NCI-H2171 treated with DMSO at 0.1 percent for 48 hours (cell line): ENCODE results near the gene PUM2.
"Not testable (repeated sequence)": the region's sequence is repeated elsewhere in the genome, so short reads cannot be mapped to it uniquely, and the experiment has no call there.

Experiments used
- DNase-seq: peaks from one replicate; lab custom pipeline; 2025; lab: John Stamatoyannopoulos, UW

PUM2 gene

GRCh38 chr2:20234597-20234996 lies 116.0 kb downstream of the PUM2 start:
- DNase-seq = not testable (repeated sequence)

DNA sequence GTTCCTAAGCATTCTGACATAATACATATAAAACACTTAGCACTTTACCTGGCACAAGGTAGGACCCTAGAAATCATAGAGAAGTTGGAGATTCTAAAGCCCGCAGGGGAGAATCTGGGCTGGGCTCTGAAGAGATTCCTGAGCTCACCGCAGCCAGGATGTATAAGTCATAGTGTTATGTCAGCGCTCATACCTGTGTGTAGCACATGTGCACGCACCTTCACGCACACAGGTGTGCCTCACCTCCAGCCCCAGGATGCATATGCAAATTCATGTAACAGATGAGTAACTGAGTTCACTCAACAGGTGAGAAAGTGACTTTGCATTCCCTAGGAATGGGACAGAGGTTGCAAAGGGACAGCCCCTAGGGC lies 117.8 kb downstream of the PUM2 start:
- no peak for DNase-seq

GRCh38 chr2:20231598-20232026 lies 119.0 kb downstream of the PUM2 start:
- DNase-seq = no peak

GRCh38 chr2:20231159-20231558 lies 119.5 kb downstream of the PUM2 start:
- no peak for DNase-seq

GRCh38 chr2:20230114-20230425 lies 120.6 kb downstream of the PUM2 start:
- DNase-seq = no peak

- DNase-seq = no peak
Observed at GRCh38 chr2:20229322-20230113, 121.1 kb downstream of the PUM2 start.

GRCh38 chr2:20227894-20228505 lies 122.6 kb downstream of the PUM2 start:
- DNase-seq = no peak

GRCh38 chr2:20226152-20226545 lies 124.5 kb downstream of the PUM2 start:
- no peak for DNase-seq

- DNase-seq = peak; percentile 89
Observed at GRCh38 chr2:20225294-20226151, 125.1 kb downstream of the PUM2 start.

DNA sequence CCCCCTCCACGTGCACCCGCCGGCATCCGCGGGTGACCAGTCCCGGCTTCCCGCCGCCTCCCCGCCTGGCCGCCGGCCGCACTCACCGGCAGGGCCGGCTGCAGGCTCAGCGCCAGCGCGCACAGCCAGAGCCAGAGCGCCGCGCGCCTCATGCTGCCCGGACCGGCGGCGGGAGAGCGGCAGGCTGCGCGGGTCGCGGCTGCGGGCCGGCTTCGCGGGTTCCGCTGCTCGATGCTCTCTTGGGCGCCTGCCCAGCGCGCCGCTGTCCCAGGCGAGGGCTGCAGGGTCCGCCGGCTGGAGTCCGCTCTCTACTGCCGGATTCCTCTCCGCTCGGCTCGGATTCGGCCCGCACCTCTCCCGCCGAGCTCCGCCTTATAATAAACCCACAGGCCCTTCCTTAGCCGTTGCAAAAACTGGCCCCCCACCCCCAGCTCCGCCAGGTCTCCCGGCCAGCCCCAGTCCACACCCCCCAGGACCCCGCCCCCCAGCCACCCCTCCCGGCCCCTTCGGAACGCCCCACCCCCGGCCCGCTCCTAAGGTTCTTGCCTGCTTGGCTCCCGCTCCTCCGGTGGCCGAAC lies 125.8 kb downstream of the PUM2 start, which contains the start of gene SDC1:
Gene SDC1, minus strand, starts transcription at position 415 of the 578 bp plus-strand sequence. Its CDS starts 263 bp downstream, at position 152.
- DNase-seq = peak; percentile 52

- DNase-seq = peak; percentile 48
Observed at GRCh38 chr2:20224164-20224715, 126.4 kb downstream of the PUM2 start.

- DNase-seq = peak; percentile 91
Observed at GRCh38 chr2:20223407-20224163, 127.1 kb downstream of the PUM2 start.

GRCh38 chr2:20222769-20223406 lies 127.8 kb downstream of the PUM2 start:
- peak; percentile 91 for DNase-seq

DNA sequence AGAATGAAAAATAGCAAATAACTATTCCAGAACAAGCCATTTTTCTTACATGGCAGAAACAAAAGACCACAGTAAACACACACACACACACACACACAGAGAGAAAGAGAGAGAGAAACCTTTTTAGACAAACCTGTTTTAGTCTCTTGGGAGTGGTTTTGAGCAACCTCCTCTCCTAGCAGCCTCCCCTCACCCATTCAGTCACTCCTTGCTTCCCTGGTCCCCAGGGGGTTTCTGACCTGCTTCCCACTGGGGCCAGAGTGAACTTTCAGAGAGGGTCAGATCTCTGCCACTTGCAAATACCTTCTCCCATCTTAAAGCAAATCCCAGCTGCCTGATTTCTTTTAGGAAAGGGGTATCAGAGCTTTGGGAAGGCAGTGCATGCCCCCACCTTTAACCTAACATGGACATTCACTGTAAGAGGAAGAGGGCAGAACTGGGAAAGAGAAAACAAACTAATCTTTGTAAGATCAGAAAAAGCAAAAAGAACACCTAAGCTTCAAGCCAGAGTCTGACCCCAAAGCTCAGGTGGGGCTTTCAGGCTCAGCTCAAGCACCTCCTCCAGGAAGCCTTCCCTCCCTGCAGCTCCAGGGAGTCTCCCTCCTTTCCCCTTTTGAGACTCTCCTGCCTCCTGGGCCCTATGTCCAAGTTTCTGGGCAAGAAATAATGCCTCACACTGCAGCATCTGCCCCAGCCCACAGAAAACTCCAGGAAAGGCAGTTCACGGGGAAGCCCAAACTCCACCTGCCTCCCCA lies 128.5 kb downstream of the PUM2 start:
- DNase-seq = peak; percentile 44

GRCh38 chr2:20221555-20221973 lies 129.1 kb downstream of the PUM2 start:
- DNase-seq = no peak

DNA sequence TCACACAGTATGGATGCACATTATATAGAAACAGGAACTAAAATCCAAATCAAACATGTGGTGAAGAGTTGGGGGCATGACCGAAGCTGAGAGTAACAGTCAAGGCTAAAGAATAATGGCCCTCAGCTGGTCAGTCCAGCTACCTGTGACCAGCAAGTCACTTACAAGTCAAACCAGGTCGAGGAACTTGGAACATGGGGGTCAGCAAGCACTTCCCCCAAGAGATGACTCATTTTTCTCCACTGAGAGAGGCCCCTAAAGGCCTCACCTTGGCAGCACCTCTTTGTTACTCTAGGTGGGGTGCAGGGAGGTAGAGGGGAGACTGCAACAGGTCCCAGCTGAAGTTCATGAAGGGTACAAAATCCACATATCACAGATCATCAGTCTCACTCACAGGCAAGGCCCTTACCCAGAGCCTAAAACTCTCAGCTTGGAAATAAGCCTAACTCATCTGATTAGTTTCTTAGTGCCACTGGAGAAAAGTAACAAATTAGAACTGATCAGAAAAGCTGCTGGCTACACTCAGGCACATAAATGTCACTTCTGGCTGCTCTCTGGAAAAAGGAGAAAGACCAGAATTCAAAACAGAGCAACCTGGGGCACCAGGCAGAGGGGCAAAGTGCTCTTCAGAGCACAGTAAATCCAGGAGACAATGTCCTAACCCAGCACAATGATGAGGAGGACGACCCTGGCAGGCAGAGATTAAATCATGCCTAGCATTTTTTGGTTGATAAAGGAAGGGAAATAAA lies 129.7 kb downstream of the PUM2 start:
- no peak for DNase-seq

- no peak for DNase-seq
Observed at GRCh38 chr2:20219763-20220380, 130.8 kb downstream of the PUM2 start.
